SU-DHL-6 (cell line): ENCODE results near the gene LOXHD1.

Source experiments
- H2AFZ ChIP-seq: fragments of 200-600 bp; sonication (generic); 2 replicates; pipeline ENCODE4 v1.6.1; 2014; ENCODE audit warnings: low read depth, mild to moderate bottlenecking, moderate library complexity, mixed read lengths, antibody characterized with exemption, low read length; ENCODE audit not compliant: severe bottlenecking
- H3F3A ChIP-seq: fragments of 200-600 bp; shearing (Covaris generic); 2 replicates; pipeline ENCODE4 v1.6.0; 2016; ENCODE audit warnings: antibody characterized with exemption, mild to moderate bottlenecking; ENCODE audit not compliant: insufficient read depth
- H3K27ac ChIP-seq: fragments of 200-600 bp; sonication (generic); 2 replicates; pipeline ENCODE4 v1.5.1; 2016; ENCODE audit warnings: low read depth, mild to moderate bottlenecking, low read length, moderate library complexity, mixed read lengths
- H3K27me3 ChIP-seq: fragments of 200-600 bp; sonication (generic), shearing (Covaris generic); 2 replicates; pipeline ENCODE4 v1.6.0; 2014; ENCODE audit warnings: mild to moderate bottlenecking, low read length
- H3K36me3 ChIP-seq: fragments of 200-600 bp; sonication (generic); 2 replicates; pipeline ENCODE4 v1.6.1; 2014; ENCODE audit warnings: mild to moderate bottlenecking, low read length, mixed read lengths
- H3K4me2 ChIP-seq: fragments of 300-600, 200-600 bp; shearing (Covaris generic), sonication (generic); 2 replicates; pipeline ENCODE4 v1.6.0; 2014; ENCODE audit warnings: low read length, low read depth, mild to moderate bottlenecking; ENCODE audit not compliant: poor library complexity, severe bottlenecking
- H3K4me3 ChIP-seq: fragments of 200-600 bp; sonication (generic); 2 replicates; pipeline ENCODE4 v1.5.1; 2014; ENCODE audit warnings: antibody characterized with exemption, low read length, mild to moderate bottlenecking, mixed read lengths; ENCODE audit not compliant: insufficient read depth, poor library complexity, severe bottlenecking
- H3K79me2 ChIP-seq: fragments of 200-600 bp; sonication (generic); 2 replicates; pipeline ENCODE4 v1.6.1; 2014; ENCODE audit warnings: mild to moderate bottlenecking, low read length, moderate library complexity; ENCODE audit not compliant: insufficient read depth
- H3K9ac ChIP-seq: fragments of 200-600 bp; sonication (generic); 2 replicates; pipeline ENCODE4 v1.7.0; 2014; ENCODE audit warnings: mild to moderate bottlenecking, low read length
- H3K9me2 ChIP-seq: fragments of 200-600 bp; sonication (generic); replicated peaks from 2 replicates; pipeline ENCODE4 v1.6.1; 2014; ENCODE audit warnings: low read length; ENCODE audit not compliant: insufficient read depth
- H3K9me3 ChIP-seq: fragments of 200-600 bp; sonication (generic); 2 replicates; pipeline ENCODE4 v1.6.1; 2014; ENCODE audit warnings: low read length, mixed read lengths; ENCODE audit not compliant: insufficient read depth
- H4K20me1 ChIP-seq: fragments of 200-600 bp; sonication (generic); 2 replicates; pipeline ENCODE4 v1.6.1; 2014; ENCODE audit warnings: low read depth, mild to moderate bottlenecking, antibody characterized with exemption, low read length, moderate library complexity, mixed read lengths
- EZH2phosphoT487 ChIP-seq: fragments of 200-600 bp; sonication (generic), shearing (Covaris generic); conservative IDR thresholded peaks from 2 replicates; pipeline ENCODE4 v1.6.1; 2018; ENCODE audit warnings: mild to moderate bottlenecking, antibody characterized with exemption, low read length, moderate library complexity, mixed read lengths
- TF ChIP-seq, protein P1 (sequence below): fragments of 200-600 bp; sonication (generic); IDR thresholded peaks from one replicate; pipeline ENCODE4 v1.5.1; 2017; ENCODE audit warnings: antibody characterized with exemption, mild to moderate bottlenecking, low read length, moderate library complexity; ENCODE audit not compliant: insufficient read depth, poor library complexity, severe bottlenecking

LOXHD1 gene

DNA sequence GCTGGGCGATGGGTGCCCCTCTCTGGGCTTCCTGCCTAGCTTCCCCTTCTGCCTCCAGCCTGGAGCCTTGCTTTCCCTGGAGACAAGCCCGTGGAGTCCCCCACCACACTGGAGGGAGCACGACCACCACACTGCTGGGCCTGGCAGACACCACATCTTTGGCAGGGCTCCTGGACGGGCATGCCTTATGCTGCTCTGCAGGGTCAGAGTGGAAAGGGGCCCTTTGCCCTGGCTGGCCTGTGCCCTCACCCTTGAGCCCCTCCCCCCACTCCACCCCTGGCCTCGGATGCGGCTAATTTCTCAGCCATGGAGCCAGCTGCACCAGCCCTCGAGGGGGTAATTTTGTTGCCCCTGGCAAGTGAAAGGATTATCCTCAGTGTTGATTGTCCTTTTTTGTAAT is 194.5 kb downstream of the LOXHD1 start:
- Histone ChIP-seq H3K9ac (no peak overlapping the region), H3K9me3 (no peaks in the 10 kb centered on the region), H4K20me1 (no peaks in the 10 kb centered on the region), H3K27ac (no peak overlapping the region), H3F3A (no peaks in the 10 kb centered on the region), H3K27me3 (no peaks in the 10 kb centered on the region), H2AFZ (no peak overlapping the region), H3K9me2 (no peaks in the 10 kb centered on the region), H3K79me2 (no peaks in the 10 kb centered on the region), H3K4me3 (no peak overlapping the region), H3K4me2 (no peak overlapping the region), H3K36me3 (no peaks in the 10 kb centered on the region)
- TF ChIP-seq, protein P1, sequence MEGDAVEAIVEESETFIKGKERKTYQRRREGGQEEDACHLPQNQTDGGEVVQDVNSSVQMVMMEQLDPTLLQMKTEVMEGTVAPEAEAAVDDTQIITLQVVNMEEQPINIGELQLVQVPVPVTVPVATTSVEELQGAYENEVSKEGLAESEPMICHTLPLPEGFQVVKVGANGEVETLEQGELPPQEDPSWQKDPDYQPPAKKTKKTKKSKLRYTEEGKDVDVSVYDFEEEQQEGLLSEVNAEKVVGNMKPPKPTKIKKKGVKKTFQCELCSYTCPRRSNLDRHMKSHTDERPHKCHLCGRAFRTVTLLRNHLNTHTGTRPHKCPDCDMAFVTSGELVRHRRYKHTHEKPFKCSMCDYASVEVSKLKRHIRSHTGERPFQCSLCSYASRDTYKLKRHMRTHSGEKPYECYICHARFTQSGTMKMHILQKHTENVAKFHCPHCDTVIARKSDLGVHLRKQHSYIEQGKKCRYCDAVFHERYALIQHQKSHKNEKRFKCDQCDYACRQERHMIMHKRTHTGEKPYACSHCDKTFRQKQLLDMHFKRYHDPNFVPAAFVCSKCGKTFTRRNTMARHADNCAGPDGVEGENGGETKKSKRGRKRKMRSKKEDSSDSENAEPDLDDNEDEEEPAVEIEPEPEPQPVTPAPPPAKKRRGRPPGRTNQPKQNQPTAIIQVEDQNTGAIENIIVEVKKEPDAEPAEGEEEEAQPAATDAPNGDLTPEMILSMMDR = no peak
- TF ChIP-seq EZH2phosphoT487 = no peak

DNA sequence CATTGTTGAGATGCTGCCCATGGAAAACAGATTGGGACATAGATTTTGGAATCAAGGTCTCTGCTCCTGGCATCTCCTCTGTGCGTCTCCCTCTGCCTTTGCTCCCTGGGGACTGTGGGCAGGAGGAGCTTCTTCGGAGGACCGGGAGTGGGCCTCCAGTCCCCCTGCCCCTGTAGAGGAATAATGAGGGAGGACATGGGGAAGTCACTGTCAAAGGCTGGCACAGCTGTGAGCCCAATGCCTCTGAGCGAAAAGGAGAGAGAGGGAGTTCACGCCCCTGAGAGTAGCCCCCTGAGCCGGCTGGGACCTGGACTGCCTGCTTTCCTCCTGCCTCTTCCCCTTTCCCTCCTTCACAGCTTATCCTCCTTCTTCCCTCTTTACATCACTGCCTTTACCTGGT is 195.0 kb downstream of the LOXHD1 start:
- Histone ChIP-seq H3K79me2 (no peaks in the 10 kb centered on the region), H3K4me3 (no peak overlapping the region), H3F3A (no peaks in the 10 kb centered on the region), H3K27me3 (no peaks in the 10 kb centered on the region), H2AFZ (no peak overlapping the region), H4K20me1 (no peaks in the 10 kb centered on the region), H3K27ac (no peak overlapping the region), H3K9me3 (no peaks in the 10 kb centered on the region), H3K9ac (no peak overlapping the region), H3K9me2 (no peaks in the 10 kb centered on the region), H3K4me2 (no peak overlapping the region), H3K36me3 (no peaks in the 10 kb centered on the region)
- no peak for TF ChIP-seq EZH2phosphoT487
- TF ChIP-seq, protein P1 = no peak

GRCh38 chr18:46460754-46461153 is 196.3 kb downstream of the LOXHD1 start:
- H2AFZ ChIP-seq = no peak overlapping the region
- H3K27ac ChIP-seq = no peak overlapping the region
- H3F3A ChIP-seq = no peaks in the 10 kb centered on the region
- no peaks in the 10 kb centered on the region for H3K36me3 ChIP-seq
- no peaks in the 10 kb centered on the region for H4K20me1 ChIP-seq
- H3K27me3 ChIP-seq = no peaks in the 10 kb centered on the region
- no peak overlapping the region for H3K4me2 ChIP-seq
- no peaks in the 10 kb centered on the region for H3K79me2 ChIP-seq
- no peak overlapping the region for H3K4me3 ChIP-seq
- H3K9ac ChIP-seq = no peak overlapping the region
- no peaks in the 10 kb centered on the region for H3K9me2 ChIP-seq
- H3K9me3 ChIP-seq = no peaks in the 10 kb centered on the region
- TF ChIP-seq EZH2phosphoT487 = no peak
- TF ChIP-seq, protein P1 = no peak
